SHP77 treated with DMSO at 0.1 percent for 48 hours (cell line): ENCODE data around the gene WDR64.

Experiments
- DNase-seq: peaks from one replicate; lab custom pipeline; 2025; lab: John Stamatoyannopoulos, UW

WDR64 gene

DNA sequence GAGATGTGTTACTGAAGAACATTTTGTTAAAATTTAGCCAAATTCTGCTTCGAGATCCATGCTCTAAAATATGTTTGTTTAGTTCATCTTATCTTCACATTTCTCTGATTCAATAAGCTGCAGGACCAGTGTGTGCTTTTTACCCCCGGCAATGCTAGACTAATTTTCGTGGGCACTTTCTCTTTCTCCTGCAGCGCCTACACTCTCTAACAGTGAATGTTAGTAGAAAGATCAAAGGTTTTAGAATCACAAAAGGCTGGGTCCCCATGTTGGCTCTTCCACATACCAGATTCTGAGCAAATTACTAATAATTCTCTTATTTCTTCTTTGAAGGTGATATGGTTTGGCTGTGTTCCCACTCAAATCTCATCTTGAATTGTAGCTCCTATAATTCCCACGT is 20.4 kb upstream of the WDR64 start:
- no peak for DNase-seq

DNA sequence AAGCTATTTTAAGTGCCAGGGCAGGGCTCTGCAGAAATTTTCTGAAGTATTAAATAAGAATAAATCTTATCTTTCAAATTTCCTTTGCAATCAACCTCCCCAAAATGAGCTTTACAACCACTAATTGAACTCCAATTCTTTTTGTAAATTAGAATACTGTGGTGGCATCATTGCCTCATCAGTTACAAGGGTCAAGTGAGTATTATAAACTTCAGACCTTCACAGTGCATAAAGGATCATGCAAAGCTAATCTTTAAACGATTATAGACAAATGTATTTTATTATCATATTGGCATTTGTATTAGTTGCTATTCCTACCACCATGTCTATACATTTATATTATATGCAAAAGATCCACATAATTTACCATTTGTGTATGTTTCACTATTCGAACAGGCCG is 19.1 kb upstream of the WDR64 start:
- no peak for DNase-seq

DNA sequence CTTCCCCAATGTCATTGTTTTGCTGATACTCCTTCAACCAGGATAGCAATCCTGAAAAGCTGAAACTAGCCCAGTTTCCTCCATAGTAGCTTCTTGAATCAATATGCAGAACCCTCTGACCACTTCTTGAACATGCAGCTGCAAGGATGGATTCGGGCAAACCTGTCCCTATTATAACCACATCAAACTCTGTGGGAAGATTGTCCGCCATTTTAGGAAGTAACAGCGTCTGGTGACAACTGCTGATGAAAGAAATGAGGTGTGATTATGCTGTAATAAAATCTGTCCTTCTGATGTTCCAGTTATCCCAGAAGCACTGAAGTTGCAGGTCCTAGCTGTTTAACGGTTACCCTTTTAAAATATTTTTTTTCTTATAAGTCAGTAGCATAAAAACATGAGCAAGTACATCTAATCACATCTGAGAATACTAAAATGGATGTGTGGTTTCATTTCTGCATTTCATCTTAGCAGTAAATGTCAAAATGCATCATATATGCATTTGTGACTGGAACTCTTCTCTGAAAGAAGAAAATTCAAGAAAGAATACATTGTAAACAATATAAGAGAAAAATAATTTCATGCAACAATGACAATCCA is 16.4 kb upstream of the WDR64 start:
- no peak for DNase-seq

GRCh38 chr1:241636291-241636690 is 15.8 kb upstream of the WDR64 start:
- DNase-seq, result no peak

GRCh38 chr1:241637046-241637590 is 15.0 kb upstream of the WDR64 start:
- DNase-seq, result no peak

DNA sequence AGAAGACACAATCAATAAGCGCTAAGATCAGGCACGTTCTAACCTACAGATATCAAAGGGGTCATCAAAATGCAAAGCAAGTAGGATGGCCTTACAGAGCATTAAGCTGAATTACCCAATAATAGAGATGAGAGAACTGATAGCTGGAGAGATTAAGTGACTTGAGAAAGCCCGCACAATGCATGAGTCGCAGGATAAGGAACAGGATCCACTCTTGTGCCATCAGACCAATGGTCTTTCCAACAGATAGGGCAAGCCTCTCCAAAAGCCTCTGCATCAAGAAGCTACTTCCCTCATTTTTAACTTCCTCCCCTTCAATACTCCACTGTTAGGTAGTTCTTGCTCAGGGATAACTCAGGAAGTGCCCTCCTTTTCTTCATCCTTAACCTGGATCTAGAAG is 14.5 kb upstream of the WDR64 start:
- no peak for DNase-seq

DNA sequence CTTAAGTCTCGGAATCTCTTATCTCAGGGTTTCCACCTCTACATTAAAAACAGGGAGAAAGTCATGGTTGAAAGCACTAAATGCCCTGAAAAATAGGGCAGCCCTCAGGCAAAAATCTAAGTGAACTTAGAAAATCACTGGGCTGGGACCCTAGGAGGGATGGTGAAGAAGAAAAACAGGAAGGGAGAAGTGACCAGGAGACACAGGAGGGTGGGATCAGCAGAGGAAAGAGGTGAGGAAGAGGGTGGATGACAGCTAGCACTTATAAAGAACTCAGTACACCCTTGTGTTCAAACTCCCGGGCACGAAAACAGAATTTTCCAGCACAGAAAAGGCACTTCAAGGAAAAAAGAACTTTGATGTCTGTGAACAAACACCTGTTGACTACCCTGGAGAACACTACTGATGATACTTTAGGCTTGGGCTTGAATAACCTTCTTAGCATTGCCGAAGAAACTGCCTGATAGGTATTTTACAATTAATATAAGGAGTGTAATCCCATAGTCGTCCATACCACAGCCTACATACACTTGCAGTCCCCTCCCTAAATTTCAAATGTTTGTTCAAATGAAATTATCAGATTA is 13.9 kb upstream of the WDR64 start:
- DNase-seq, result no peak

- DNase-seq, result no peak
Observed at GRCh38 chr1:241638909-241639622, 13.0 kb upstream of the WDR64 start.

- DNase-seq, result no peak
Observed at GRCh38 chr1:241639623-241640148, 12.4 kb upstream of the WDR64 start.

GRCh38 chr1:241640149-241640866 is 11.8 kb upstream of the WDR64 start, which contains the start of the genes CHML and OPN3:
Gene CHML, minus strand, starts transcription at chr1:241640369. Its CDS starts 4,603 bp downstream, at chr1:241635766.
Gene OPN3, minus strand, starts transcription at chr1:241640369. Its CDS starts 115 bp downstream, at chr1:241640254.
- peak; percentile 77 for DNase-seq

DNA sequence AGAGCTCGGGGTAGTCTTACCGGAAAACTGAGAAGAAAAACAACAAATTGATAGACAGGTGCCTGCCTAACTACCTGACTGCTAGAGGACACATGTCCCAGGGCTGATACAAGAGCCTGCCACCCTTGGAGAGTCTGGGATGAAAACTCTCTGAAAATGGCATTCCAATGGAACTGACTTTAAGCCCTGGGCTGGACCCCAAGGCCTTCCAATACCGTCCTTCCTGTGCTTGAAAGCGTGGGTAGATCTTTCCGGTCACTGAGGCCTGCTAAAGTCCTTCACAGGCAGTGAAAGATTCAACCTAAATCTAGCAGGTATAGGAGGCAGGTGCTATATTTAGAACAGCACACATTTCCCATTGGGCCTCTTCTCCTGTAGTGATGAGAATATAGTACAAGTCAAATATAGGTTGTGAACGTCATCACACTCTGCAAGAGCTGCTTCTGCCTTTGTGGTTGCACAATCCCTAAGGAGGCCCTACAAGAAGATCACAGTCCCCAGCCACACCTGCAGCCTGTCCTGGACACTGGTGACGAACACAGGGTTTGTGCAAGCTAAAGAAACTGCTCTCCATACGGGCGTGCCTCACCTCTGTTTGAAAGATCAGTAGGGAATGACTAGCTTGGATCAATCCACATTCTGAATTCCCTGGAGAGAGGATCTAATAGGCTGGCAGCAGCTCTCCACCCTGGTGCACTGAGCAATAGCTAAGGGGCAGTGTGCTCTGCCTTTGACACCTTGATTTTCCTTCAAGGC is 11.0 kb upstream of the WDR64 start:
- DNase-seq, result peak; percentile 12

DNA sequence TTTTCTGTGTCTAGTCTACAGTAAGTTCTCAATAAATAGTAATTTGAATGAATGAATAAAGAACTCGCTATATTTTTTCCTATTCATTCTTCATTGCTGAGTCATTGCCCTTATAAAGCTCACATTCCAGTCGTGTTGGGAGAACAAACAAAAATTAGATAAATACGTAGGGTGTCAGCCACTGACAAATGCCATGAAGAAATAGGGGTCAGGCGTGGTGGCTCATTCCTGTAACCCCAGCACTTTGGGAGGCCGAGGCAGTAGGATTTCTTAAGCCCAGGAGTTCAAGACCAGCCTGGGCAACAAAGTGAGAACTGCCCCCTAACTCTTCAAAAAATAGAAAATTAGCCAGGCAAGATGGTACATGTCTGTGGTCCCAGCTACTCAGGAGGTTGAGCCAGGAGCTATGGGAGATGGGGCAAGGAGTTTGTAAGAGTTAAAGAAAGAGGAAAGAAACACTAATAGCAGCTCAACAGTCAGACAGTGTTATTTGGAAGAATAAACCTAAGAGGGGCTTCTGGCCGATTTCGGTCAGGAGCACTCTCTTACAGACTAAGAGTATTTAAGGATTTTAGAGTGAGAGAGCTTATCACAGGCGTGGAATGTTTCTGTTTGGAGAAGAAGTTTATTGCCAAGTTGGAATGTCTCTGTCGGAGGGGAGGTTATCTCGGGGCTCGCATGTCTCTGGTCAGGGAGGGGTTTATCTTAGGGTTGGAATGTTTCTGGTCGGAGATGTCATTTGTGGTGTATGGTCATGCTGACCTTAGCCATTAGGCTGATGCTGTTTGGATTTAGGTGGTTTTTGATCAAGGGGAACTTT is 10.1 kb upstream of the WDR64 start:
- DNase-seq, result no peak

DNA sequence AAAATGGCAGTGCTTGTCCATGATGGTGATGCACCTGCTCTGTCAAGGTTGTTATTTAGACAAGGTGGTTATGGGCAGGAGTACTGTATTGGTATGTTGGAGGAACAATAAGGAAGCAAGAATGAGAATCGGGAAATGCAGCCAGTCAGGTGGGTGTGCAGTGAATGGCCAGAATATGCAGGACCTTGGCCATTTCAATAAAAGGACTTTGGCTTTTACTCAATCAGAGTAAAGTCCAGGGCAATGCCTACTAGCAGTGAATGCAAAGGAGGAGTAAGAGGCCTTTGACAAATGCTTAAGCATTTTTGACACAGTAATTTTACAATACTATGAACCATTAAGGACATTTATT is 9.5 kb upstream of the WDR64 start:
- no peak for DNase-seq

- DNase-seq, result no peak
Observed at GRCh38 chr1:241644259-241644658, 7.8 kb upstream of the WDR64 start.

DNA sequence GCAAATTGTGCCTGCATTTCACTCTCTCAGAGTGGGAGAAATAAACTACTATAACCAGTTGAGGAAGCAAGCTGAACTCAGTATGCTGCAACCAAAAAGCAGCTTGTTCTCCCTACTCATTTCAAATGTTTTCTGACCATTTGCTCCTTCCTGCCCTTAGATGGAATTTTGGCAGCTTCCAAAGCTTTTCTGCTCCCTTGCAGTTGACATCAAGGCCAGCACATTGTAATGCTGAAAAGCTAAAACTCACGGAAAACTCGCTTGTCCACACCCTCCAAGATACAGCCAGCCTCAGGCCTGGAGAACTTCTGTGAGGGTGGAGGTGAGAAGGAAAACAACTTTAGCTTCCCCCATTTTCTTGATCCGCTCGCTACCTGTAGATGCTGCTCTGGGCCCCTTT is 6.9 kb upstream of the WDR64 start:
- DNase-seq, result no peak

GRCh38 chr1:241646201-241646600 is 5.9 kb upstream of the WDR64 start:
- no peak for DNase-seq

DNA sequence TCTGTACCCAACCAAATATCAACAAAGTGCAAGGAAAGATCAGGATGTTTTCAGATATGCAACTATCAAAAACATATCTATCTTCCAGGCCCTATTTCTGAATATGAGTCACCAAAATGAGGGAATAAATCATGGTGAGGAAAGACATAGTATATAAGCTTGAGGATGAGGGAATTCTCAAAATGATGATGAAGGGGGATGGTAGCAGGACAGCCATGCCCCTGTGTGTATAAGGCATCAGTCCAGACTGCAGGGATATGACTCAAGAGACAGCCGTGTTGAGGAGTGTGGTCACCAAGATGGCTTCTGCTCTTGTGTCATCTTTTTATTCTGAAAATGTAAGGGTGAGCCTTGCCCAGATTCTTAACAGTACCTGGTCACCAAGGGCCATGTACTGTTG is 4.4 kb upstream of the WDR64 start:
- no peak for DNase-seq

DNA sequence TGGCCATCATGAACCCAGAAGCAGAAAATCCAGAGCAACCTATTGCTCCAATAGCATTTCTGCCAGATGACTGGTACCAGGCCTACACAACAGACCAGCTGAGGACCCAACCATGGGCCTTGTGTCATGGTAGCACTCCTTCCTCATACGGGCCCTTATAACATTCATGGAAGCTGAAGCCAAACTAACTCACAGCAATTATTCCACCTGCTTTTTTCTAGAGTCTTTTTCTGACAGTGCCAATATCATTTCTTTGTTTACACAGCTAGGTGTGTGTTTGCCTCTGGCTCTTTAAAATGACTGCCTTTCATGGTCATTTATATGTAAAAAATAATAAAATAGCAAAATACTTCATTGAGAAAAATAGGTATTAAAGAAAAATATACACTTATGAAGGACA is 3.9 kb upstream of the WDR64 start:
- DNase-seq, result no peak

- no peak for DNase-seq
Observed at GRCh38 chr1:241654019-241654418, 1.9 kb downstream of the WDR64 start.

DNA sequence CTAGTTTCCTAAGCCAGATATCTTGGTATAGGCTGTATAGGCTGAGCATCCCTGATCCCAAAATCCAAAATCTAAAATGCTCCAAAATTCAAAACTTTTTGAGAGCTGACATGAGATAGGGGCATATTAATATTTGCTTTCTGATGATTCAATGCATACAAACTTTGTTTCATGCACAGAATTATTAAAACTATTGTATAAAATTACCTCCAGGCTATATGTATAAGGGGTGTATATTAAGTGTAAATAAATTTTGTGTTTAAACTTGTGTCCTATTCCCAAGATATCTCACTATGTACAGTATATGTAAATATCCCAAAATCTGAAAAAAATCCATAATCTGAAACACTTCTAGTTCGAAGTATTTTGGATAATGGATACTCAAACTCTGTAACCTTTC is 2.6 kb downstream of the WDR64 start:
- no peak for DNase-seq
